GM13977 (cell line): ENCODE results near the gene STARD9.
"Not testable (repeated sequence)": the region's sequence is repeated elsewhere in the genome, so short reads cannot be mapped to it uniquely, and the experiment has no call there.

Experiments used
- DNase-seq: peaks from one replicate; pipeline ENCODE4 v3.0.0; 2012; ENCODE audit warnings: low spot score
- CTCF ChIP-seq: IDR thresholded peaks from 2 replicates; pipeline ENCODE4 v1.5.1; 2012; ENCODE audit warnings: mild to moderate bottlenecking, control low read depth; ENCODE audit not compliant: insufficient read depth; ENCODE audit errors: extremely low read depth, missing control alignments
- in situ Hi-C: fragments of 300-500 bp; cut with MboI; formaldehyde crosslinking; loops from one replicate; pipeline ENCODE4 v1.12.0; 2022; ENCODE audit warnings: low sequenced_read_pairs, low pct_unique_long_range_greater_than_20kb, mixed read lengths, inconsistent platforms; ENCODE audit not compliant: unreplicated experiment

Gene STARD9

GRCh38 chr15:42667855-42668254 lies 92.4 kb downstream of the STARD9 start:
- in situ Hi-C loops, result no loop called here
- TF ChIP-seq CTCF, result no peak
- no peak for DNase-seq

- no peak for DNase-seq
- in situ Hi-C loops, result no loop called here
- no peak for TF ChIP-seq CTCF
Measured at GRCh38 chr15:42670451-42670850, 95.0 kb downstream of the STARD9 start.

- in situ Hi-C loops, result no loop called here
- DNase-seq, result no peak
- no peak for TF ChIP-seq CTCF
Measured at GRCh38 chr15:42672444-42672843, 97.0 kb downstream of the STARD9 start.

GRCh38 chr15:42674472-42674871 lies 99.1 kb downstream of the STARD9 start:
- no peak for TF ChIP-seq CTCF
- DNase-seq, result no peak
- in situ Hi-C loops, result no loop called here

GRCh38 chr15:42675021-42675420 lies 99.6 kb downstream of the STARD9 start:
- in situ Hi-C loops, result no loop called here
- no peak for TF ChIP-seq CTCF
- DNase-seq, result no peak

- TF ChIP-seq CTCF, result no peak
- in situ Hi-C loops, result no loop called here
- no peak for DNase-seq
Measured at GRCh38 chr15:42679285-42680141, 104.1 kb downstream of the STARD9 start.

- in situ Hi-C loops, result not testable (repeated sequence)
- DNase-seq, result peak; percentile 55
Measured at GRCh38 chr15:42680142-42680482, 104.7 kb downstream of the STARD9 start.
